ENCODE measurements around the gene KDM7A.

DNA sequence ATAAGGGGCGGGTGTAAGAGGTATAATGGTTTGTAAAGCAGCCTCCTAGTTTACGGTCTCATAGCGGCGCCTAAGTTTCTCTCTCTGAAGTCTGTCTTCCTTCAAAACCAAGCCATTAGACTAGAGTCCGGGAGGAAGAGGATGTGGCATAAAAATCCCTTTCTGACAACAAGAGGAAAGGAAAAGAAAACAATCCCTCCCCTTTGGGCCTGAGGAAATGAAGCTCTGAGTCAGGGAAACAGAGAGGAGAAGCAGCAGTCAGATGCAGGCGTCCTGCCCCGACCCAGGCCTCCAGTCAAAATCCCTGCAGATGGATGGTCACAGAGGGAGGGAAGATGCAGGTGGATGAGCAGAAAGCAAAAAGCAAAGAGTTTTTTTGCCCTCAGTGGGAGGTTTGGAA lies 137.7 kb downstream of the KDM7A start:
- TF ChIP-seq POLR2A (IDR thresholded peaks at IDR 0.05) (no peak), CTCF (IDR thresholded peaks at IDR 0.05) (no peak)

All from prostate gland (tissue), 2 donors.